ENCODE data around the gene RPS6KA3. TPM values are rescaled to one million over a fixed set of nuclear protein-coding genes. Genes with fewer than 3 reads are reported as not detected.

The RPS6KA3 gene
- total RNA-seq, 1 donor from 2014 or later, result 40.5 TPM

- no peak overlapping the region for H3K27ac Mint-ChIP-seq
- CTCF ChIA-PET, result no interaction called here
- no peaks in the 10 kb centered on the region for H3K36me3 Mint-ChIP-seq (ENCODE audit: low read depth)
- TF ChIP-seq, protein P1, sequence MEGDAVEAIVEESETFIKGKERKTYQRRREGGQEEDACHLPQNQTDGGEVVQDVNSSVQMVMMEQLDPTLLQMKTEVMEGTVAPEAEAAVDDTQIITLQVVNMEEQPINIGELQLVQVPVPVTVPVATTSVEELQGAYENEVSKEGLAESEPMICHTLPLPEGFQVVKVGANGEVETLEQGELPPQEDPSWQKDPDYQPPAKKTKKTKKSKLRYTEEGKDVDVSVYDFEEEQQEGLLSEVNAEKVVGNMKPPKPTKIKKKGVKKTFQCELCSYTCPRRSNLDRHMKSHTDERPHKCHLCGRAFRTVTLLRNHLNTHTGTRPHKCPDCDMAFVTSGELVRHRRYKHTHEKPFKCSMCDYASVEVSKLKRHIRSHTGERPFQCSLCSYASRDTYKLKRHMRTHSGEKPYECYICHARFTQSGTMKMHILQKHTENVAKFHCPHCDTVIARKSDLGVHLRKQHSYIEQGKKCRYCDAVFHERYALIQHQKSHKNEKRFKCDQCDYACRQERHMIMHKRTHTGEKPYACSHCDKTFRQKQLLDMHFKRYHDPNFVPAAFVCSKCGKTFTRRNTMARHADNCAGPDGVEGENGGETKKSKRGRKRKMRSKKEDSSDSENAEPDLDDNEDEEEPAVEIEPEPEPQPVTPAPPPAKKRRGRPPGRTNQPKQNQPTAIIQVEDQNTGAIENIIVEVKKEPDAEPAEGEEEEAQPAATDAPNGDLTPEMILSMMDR (IDR thresholded peaks at IDR 0.05), result no peak
- DNase-seq (no peak), ATAC-seq (ENCODE audit: low read depth) (no peak)
- H3K27me3 Mint-ChIP-seq, result peaks cover 8% of the 10 kb centered on the region
- peaks cover 2% of the 10 kb centered on the region for H3K4me1 Mint-ChIP-seq
- no peaks in the 10 kb centered on the region for H3K9me3 Mint-ChIP-seq
- intact Hi-C loops (cut with micrococcal nuclease), result no loop called here
- POLR2A ChIA-PET, result interaction anchor here (0.6 kb wide), 1 partner anchor 109 kb away, joined by 6 read pairs; no protein-coding TSS in a partner anchor
- H3K4me3 Mint-ChIP-seq, result no peak overlapping the region
Measured at GRCh38 chrX:20112022-20112774, 154.5 kb downstream of the RPS6KA3 start.

GRCh38 chrX:20111271-20111670 is 155.4 kb downstream of the RPS6KA3 start:
- intact Hi-C loops (cut with micrococcal nuclease), result no loop called here
- TF ChIP-seq, protein P1 (IDR thresholded peaks at IDR 0.05), result no peak
- DNase-seq (no peak), ATAC-seq (ENCODE audit: low read depth) (no peak)
- CTCF ChIA-PET, result no interaction called here
- Mint-ChIP-seq H3K36me3 (ENCODE audit: low read depth) (no peaks in the 10 kb centered on the region), H3K27ac (no peak overlapping the region), H3K27me3 (peaks cover 8% of the 10 kb centered on the region), H3K9me3 (no peaks in the 10 kb centered on the region), H3K4me1 (peaks cover under 1% of the 10 kb centered on the region), H3K4me3 (no peak overlapping the region)
- POLR2A ChIA-PET, result no interaction called here

DNA sequence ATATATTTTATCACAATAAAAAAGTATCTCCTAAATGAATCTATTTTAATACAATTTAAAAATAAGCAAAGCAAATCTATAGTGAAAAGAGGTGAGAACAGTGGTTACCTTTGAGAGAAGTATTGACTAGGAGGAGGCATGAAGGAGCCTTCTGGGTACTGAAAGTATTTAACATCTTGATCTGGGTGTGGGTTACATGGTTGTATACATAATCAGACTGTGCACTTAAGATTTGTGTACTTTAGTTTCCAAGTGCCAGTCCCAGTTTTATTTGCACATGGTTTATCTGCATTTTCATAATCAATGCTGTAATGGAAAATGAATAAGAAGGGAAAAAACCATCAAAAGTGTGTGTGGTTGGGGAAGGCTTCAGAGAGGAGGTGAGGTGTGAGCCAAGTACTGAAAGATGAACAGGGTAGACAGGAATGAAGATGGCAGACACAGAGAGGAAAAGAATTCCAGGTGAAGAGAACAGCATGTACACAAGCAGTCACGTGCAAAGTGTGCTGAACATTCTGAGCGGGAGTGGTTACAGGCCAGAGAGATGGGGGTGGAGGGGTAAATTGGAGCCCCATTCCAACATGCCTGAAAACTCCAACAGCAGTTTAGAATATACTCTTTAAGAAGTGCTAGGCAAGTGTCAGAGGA is 164.7 kb downstream of the RPS6KA3 start:
- DNase-seq (no peak), ATAC-seq (ENCODE audit: low read depth) (no peak)
- ChIA-PET CTCF (no interaction called here), POLR2A (no interaction called here)
- no peaks in the 10 kb centered on the region for H3K9me3 Mint-ChIP-seq
- TF ChIP-seq, protein P1 (IDR thresholded peaks at IDR 0.05), result no peak
- H3K36me3 Mint-ChIP-seq (ENCODE audit: low read depth), result no peaks in the 10 kb centered on the region
- no peaks in the 10 kb centered on the region for H3K27me3 Mint-ChIP-seq
- no peak overlapping the region for H3K4me3 Mint-ChIP-seq
- intact Hi-C loops (cut with micrococcal nuclease), result no loop called here
- no peaks in the 10 kb centered on the region for H3K4me1 Mint-ChIP-seq
- no peak overlapping the region for H3K27ac Mint-ChIP-seq

Other genes starting within 250 kb of the RPS6KA3 start
- gene MAP7D2, start 150.0 kb downstream of the RPS6KA3 start, total RNA-seq, result 0.16 and 0.32 TPM in 2 replicates
- gene EIF1AX, start 125.1 kb downstream of the RPS6KA3 start, total RNA-seq, result 58.8 and 59.4 TPM in 2 replicates

Measured in activated B cell treated with CpG ODN at 0.5 μM for 24 hours (primary cell).